ENCODE data around the gene COL13A1. TPM values are rescaled to one million over a fixed set of nuclear protein-coding genes. Genes with fewer than 3 reads are reported as not detected.

COL13A1 gene
- total RNA-seq, 3 donors from 2014 or later: 0.66 to 0.80 (median 0.73) TPM

DNA sequence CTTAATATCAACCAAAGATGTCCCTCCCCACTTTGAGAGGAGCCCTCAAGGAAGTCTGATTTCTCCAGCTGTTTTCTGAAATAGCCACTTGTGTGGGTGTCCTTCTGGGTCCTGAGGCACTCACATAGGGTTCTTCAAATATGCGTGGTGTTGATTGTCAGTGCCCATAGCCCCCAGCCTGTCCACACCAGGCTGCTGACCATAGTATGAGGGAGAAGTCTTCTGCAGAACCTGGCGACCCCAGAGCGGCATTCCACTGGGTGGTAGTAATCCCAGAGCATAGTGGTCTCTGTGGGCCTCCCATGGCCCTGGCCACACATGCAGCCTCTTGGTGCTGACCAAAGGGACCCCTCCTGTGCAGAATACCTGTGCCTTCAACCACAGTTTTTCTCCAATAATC is 168.3 kb downstream of the COL13A1 start:
- Histone ChIP-seq H3K36me3 (no peaks in the 10 kb centered on the region), H3K27ac (no peak overlapping the region), H3K4me1 (no peaks in the 10 kb centered on the region), H3K4me3 (no peak overlapping the region), H3K27me3 (no peaks in the 10 kb centered on the region), H3K9me3 (no peaks in the 10 kb centered on the region)
- peak in 1 of 2 donors; percentile 13 for DNase-seq (ENCODE audit: low spot score in 2 of 2)
- no peak for TF ChIP-seq POLR2AphosphoS5 (IDR thresholded peaks at IDR 0.05)
- no peak for TF ChIP-seq CTCF (IDR thresholded peaks at IDR 0.05)
- TF ChIP-seq POLR2A (IDR thresholded peaks at IDR 0.05): no peak
- intact Hi-C loops (cut with DNase I; ENCODE audit: low total_unique reads): loop anchor here (10.0 kb wide), 1 partner anchor 615 kb away; no protein-coding TSS in a partner anchor

DNA sequence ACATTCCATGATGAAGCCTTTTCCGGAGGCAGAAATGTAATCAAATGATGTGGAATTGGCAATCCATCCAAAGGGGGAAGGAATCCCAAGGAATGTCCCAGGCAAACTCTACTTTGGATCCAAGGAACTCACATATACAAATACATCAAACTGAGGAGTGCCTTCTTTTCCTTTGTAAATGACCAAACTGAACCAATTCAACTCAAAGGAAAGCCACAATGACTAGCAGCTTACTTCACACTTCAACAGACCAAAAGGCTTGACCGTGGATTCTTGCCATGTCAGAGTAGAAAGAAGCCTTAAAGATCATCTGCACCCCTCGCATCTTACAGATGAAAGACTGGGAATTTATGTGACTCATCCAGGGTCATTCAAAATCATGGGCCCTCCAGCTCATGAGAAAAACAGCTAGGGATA is 171.3 kb downstream of the COL13A1 start:
- Histone ChIP-seq H3K27ac (no peak overlapping the region), H3K9me3 (no peaks in the 10 kb centered on the region), H3K4me3 (no peak overlapping the region), H3K36me3 (no peaks in the 10 kb centered on the region), H3K27me3 (no peaks in the 10 kb centered on the region), H3K4me1 (no peaks in the 10 kb centered on the region)
- no peak for TF ChIP-seq POLR2A (IDR thresholded peaks at IDR 0.05)
- TF ChIP-seq POLR2AphosphoS5 (IDR thresholded peaks at IDR 0.05): no peak
- no peak for TF ChIP-seq CTCF (IDR thresholded peaks at IDR 0.05)
- intact Hi-C loops (cut with DNase I; ENCODE audit: low total_unique reads): no loop called here
- no peak for DNase-seq (ENCODE audit: low spot score in 2 of 2)

- H3K27me3 ChIP-seq: no peaks in the 10 kb centered on the region
- intact Hi-C loops (cut with DNase I; ENCODE audit: low total_unique reads): no loop called here
- no peak for TF ChIP-seq CTCF (IDR thresholded peaks at IDR 0.05)
- no peak for TF ChIP-seq POLR2A (IDR thresholded peaks at IDR 0.05)
- no peak for TF ChIP-seq POLR2AphosphoS5 (IDR thresholded peaks at IDR 0.05)
- no peak overlapping the region for H3K4me3 ChIP-seq
- no peak for DNase-seq (ENCODE audit: low spot score in 2 of 2)
- H3K27ac ChIP-seq: no peak overlapping the region
- no peaks in the 10 kb centered on the region for H3K36me3 ChIP-seq
- H3K4me1 ChIP-seq: no peaks in the 10 kb centered on the region
- H3K9me3 ChIP-seq: no peaks in the 10 kb centered on the region
Observed at GRCh38 chr10:69973678-69974077, 172.0 kb downstream of the COL13A1 start.

DNA sequence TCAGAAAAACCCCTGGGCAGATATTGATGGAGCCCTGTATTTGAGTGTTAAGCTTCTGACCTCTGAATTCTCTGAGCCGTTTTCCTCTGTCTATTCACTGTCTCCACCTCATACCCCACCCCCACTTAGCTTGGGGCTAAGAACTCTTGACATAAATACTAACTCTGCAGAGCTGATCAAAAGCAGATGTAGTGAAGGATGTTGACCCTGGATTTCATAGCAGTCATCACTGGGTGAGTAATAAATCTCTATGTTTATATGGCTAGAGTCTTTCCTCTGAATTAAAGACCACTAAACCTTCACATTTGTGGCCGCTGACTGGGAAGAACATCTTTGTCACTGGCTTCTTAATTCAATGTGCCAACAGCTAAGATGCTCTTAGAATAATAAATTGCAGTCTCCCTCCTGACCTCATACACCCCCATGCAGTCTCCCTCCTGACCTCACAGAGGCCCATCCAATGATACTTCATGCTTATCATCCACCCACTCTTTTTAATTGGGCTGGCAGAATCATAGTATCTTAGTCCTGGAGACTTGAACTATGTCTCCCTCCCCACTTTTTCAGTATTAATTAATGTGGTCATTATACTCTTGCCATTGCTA is 172.9 kb downstream of the COL13A1 start:
- no peak for TF ChIP-seq POLR2AphosphoS5 (IDR thresholded peaks at IDR 0.05)
- TF ChIP-seq POLR2A (IDR thresholded peaks at IDR 0.05): no peak
- no peak for TF ChIP-seq CTCF (IDR thresholded peaks at IDR 0.05)
- Histone ChIP-seq H3K4me1 (no peaks in the 10 kb centered on the region), H3K4me3 (no peak overlapping the region), H3K36me3 (no peaks in the 10 kb centered on the region), H3K27ac (no peak overlapping the region), H3K9me3 (peaks cover under 1 to 3% of the 10 kb centered on the region in 2 donors), H3K27me3 (no peaks in the 10 kb centered on the region)
- intact Hi-C loops (cut with DNase I; ENCODE audit: low total_unique reads): no loop called here
- no peak for DNase-seq (ENCODE audit: low spot score in 2 of 2)

DNA sequence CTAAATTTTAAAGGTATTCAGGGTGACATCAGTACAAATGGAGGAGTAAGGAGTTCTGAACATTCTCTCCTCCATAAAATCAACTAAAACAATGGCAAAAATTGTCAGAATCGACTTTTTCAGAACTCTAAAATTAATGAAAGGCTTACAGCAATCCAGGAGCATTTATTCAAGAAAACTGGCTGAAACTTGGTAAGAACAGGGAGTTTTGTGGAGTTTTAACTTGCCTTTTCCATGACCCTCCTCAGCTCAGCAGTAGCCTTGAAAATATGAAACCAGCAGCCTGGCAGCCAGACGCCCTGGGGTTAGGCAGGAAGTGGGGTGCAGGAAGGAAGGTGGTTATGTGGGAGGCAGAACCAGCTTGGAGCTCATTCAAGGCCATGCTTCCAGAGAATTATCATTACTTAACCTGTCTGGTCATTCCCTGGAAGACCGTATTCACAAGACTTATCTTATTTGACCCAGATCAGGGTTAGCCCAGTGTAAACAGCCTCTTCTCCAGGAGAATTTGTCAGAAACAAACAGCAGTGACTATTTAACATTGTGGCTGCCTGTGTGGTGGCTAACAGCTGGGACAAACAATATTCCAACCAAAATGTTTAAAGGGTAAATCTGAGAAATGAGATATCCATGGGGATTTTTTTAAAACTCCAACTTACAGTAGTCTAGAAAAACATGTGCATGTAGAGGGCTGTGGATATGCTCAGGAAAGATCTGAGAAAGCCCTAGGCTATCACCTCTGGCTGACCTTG is 175.3 kb downstream of the COL13A1 start:
- Histone ChIP-seq H3K27ac (no peak overlapping the region), H3K4me3 (no peak overlapping the region), H3K4me1 (no peaks in the 10 kb centered on the region), H3K36me3 (no peaks in the 10 kb centered on the region), H3K27me3 (no peaks in the 10 kb centered on the region), H3K9me3 (peaks cover 9 to 15% of the 10 kb centered on the region in 2 donors)
- intact Hi-C loops (cut with DNase I; ENCODE audit: low total_unique reads): no loop called here
- DNase-seq (ENCODE audit: low spot score in 2 of 2): no peak
- TF ChIP-seq POLR2AphosphoS5 (IDR thresholded peaks at IDR 0.05) (no peak), POLR2A (IDR thresholded peaks at IDR 0.05) (no peak), CTCF (IDR thresholded peaks at IDR 0.05) (no peak)

Data from breast epithelium (tissue), 4 donors.